NCI-H82 treated with DMSO at 0.1 percent for 48 hours (cell line): ENCODE results near the gene UROC1.

Source experiments
- DNase-seq: peaks from one replicate; lab custom pipeline; 2025; ENCODE audit not compliant: unreplicated experiment; lab: John Stamatoyannopoulos, UW

The UROC1 gene

GRCh38 chr3:126442856-126443242 is 74.7 kb downstream of the UROC1 start:
- DNase-seq: no peak

- no peak for DNase-seq
Observed at GRCh38 chr3:126442094-126442855, 75.3 kb downstream of the UROC1 start.

GRCh38 chr3:126441256-126441880 is 76.2 kb downstream of the UROC1 start:
- DNase-seq: no peak

- no peak for DNase-seq
Observed at GRCh38 chr3:126440709-126440995, 76.9 kb downstream of the UROC1 start.

GRCh38 chr3:126439968-126440708 is 77.4 kb downstream of the UROC1 start:
- no peak for DNase-seq

GRCh38 chr3:126439346-126439967 is 78.1 kb downstream of the UROC1 start:
- no peak for DNase-seq

- DNase-seq: no peak
Observed at GRCh38 chr3:126438746-126439145, 78.8 kb downstream of the UROC1 start.

GRCh38 chr3:126438186-126438585 is 79.4 kb downstream of the UROC1 start:
- DNase-seq: no peak

GRCh38 chr3:126436826-126437717 is 80.5 kb downstream of the UROC1 start:
- DNase-seq: no peak

- no peak for DNase-seq
Observed at GRCh38 chr3:126435456-126436315, 81.9 kb downstream of the UROC1 start.

- no peak for DNase-seq
Observed at GRCh38 chr3:126434931-126435411, 82.6 kb downstream of the UROC1 start.

- DNase-seq: no peak
Observed at GRCh38 chr3:126434264-126434590, 83.3 kb downstream of the UROC1 start.

- DNase-seq: no peak
Observed at GRCh38 chr3:126433496-126434263, 83.9 kb downstream of the UROC1 start.

- DNase-seq: no peak
Observed at GRCh38 chr3:126433105-126433430, 84.5 kb downstream of the UROC1 start.

- DNase-seq: no peak
Observed at GRCh38 chr3:126432361-126433104, 85.0 kb downstream of the UROC1 start.
